ENCODE data around the gene TMEM42.

The TMEM42 gene

GRCh38 chr3:44913868-44914468, 52.3 kb downstream of the TMEM42 start:
- H3K36me3 ChIP-seq (ENCODE audit: control insufficient read depth in 1 of 2, insufficient read depth in 2 of 2, low read length in 2 of 2) = peaks cover 3 to 19% of the 10 kb centered on the region in 2 donors
- H3K27ac ChIP-seq (ENCODE audit: low read length) = no peak overlapping the region
- H3K4me1 ChIP-seq (ENCODE audit: control insufficient read depth in 1 of 2, insufficient read depth in 2 of 2, low read length in 2 of 2) = peaks cover 0 to 4% of the 10 kb centered on the region in 2 donors
- no peaks in the 10 kb centered on the region for H3K9me3 ChIP-seq (ENCODE audit: control insufficient read depth in 1 of 2, low read length in 2 of 2)
- no peak overlapping the region for H3K4me3 ChIP-seq (ENCODE audit: low read depth in 1 of 2, low read length in 2 of 2)
- H3K27me3 ChIP-seq (ENCODE audit: low read depth, low read length) = no peaks in the 10 kb centered on the region

- Histone ChIP-seq H3K36me3 (ENCODE audit: control insufficient read depth in 1 of 2, insufficient read depth in 2 of 2, low read length in 2 of 2) (peaks cover 3 to 19% of the 10 kb centered on the region in 2 donors), H3K27ac (ENCODE audit: low read length) (no peak overlapping the region), H3K27me3 (ENCODE audit: low read depth, low read length) (no peaks in the 10 kb centered on the region), H3K9me3 (ENCODE audit: control insufficient read depth in 1 of 2, low read length in 2 of 2) (no peaks in the 10 kb centered on the region), H3K4me1 (ENCODE audit: control insufficient read depth in 1 of 2, insufficient read depth in 2 of 2, low read length in 2 of 2) (peaks cover 0 to 4% of the 10 kb centered on the region in 2 donors), H3K4me3 (ENCODE audit: low read depth in 1 of 2, low read length in 2 of 2) (no peak overlapping the region)
Measured at GRCh38 chr3:44914936-44915335, 53.2 kb downstream of the TMEM42 start.

All from muscle layer of duodenum (tissue), 2 donors.